Mesodermal cell (in vitro differentiated cells): ENCODE data around the gene ARMC9.

Experiments
- H3K27ac ChIP-seq: 2 replicates; pipeline ENCODE4 v1.7.0; 2013; ENCODE audit warnings: mild to moderate bottlenecking, low read depth, low read length, moderate library complexity; ENCODE audit not compliant: severe bottlenecking
- H3K36me3 ChIP-seq: 2 replicates; pipeline ENCODE4 v1.7.1; 2013; ENCODE audit warnings: mild to moderate bottlenecking, low read length, moderate library complexity; ENCODE audit not compliant: control insufficient read depth, insufficient read depth
- H3K4me1 ChIP-seq: one replicate; pipeline ENCODE4 v1.7.1; 2013; ENCODE audit warnings: mild to moderate bottlenecking, low read length; ENCODE audit not compliant: insufficient read depth, control insufficient read depth, poor library complexity, severe bottlenecking
- H3K4me3 ChIP-seq: 2 replicates; pipeline ENCODE4 v1.7.0; 2013; ENCODE audit warnings: low read length, control low read depth, mild to moderate bottlenecking; ENCODE audit not compliant: insufficient read depth, poor library complexity, severe bottlenecking; ENCODE audit errors: extremely low read depth
- H3K9me3 ChIP-seq: 2 replicates; pipeline ENCODE4 v1.7.1; 2013; ENCODE audit warnings: mild to moderate bottlenecking, low read length, moderate library complexity; ENCODE audit not compliant: control insufficient read depth
- WGBS, 2 experiments: methylation state at CpG; one replicate each; pipeline ENCODE4 v1.1.5; 2013; ENCODE audit warnings: missing lambda C conversion rate in 2 of 2; ENCODE audit not compliant: insufficient coverage in 2 of 2; 5-methylcytosine and 5-hydroxymethylcytosine counted together

ARMC9 gene

GRCh38 chr2:231384109-231384435 lies 185.6 kb downstream of the ARMC9 start:
- Histone ChIP-seq H3K27ac (no peak overlapping the region), H3K4me3 (no peak overlapping the region), H3K4me1 (peaks cover 15% of the 10 kb centered on the region), H3K36me3 (no peaks in the 10 kb centered on the region), H3K9me3 (peaks cover 8% of the 10 kb centered on the region)
- WGBS, 2 experiments = 83 to 100% methylated on average over 2 of the region's 2 CpGs

GRCh38 chr2:231384970-231385369 lies 186.5 kb downstream of the ARMC9 start:
- no peak overlapping the region for H3K4me3 ChIP-seq
- peaks cover 10% of the 10 kb centered on the region for H3K4me1 ChIP-seq
- H3K9me3 ChIP-seq = peaks cover 8% of the 10 kb centered on the region
- no peaks in the 10 kb centered on the region for H3K36me3 ChIP-seq
- WGBS, 2 experiments = 100% methylated on average over 1 of the region's 2 CpGs; no CpG with 5 or more reads in 1 of the 2 experiments
- no peak overlapping the region for H3K27ac ChIP-seq

GRCh38 chr2:231385429-231385828 lies 187.0 kb downstream of the ARMC9 start:
- no peaks in the 10 kb centered on the region for H3K36me3 ChIP-seq
- H3K4me3 ChIP-seq = no peak overlapping the region
- peaks cover 9% of the 10 kb centered on the region for H3K4me1 ChIP-seq
- peaks cover 8% of the 10 kb centered on the region for H3K9me3 ChIP-seq
- H3K27ac ChIP-seq = no peak overlapping the region
- 90 to 97% methylated on average over 4 to 5 of the region's 5 CpGs for WGBS, 2 experiments

- Histone ChIP-seq H3K9me3 (peaks cover 8% of the 10 kb centered on the region), H3K4me1 (peaks cover 9% of the 10 kb centered on the region), H3K4me3 (no peak overlapping the region), H3K36me3 (no peaks in the 10 kb centered on the region), H3K27ac (no peak overlapping the region)
- WGBS, 2 experiments = 94 to 95% methylated on average over 3 of the region's 3 CpGs
Observed at GRCh38 chr2:231386446-231386845, 188.0 kb downstream of the ARMC9 start.

GRCh38 chr2:231387904-231388724 lies 189.7 kb downstream of the ARMC9 start:
- Histone ChIP-seq H3K36me3 (no peaks in the 10 kb centered on the region), H3K27ac (peak overlapping the region; percentile 23), H3K4me1 (peaks cover 12% of the 10 kb centered on the region), H3K4me3 (no peak overlapping the region), H3K9me3 (peaks cover 8% of the 10 kb centered on the region)
- 76 to 81% methylated on average over 15 to 21 of the region's 26 CpGs for WGBS, 2 experiments

- WGBS, 2 experiments = 85 to 88% methylated on average over 13 to 15 of the region's 15 CpGs
- Histone ChIP-seq H3K9me3 (peaks cover 8% of the 10 kb centered on the region), H3K36me3 (no peaks in the 10 kb centered on the region), H3K4me3 (no peak overlapping the region), H3K4me1 (peaks cover 12% of the 10 kb centered on the region), H3K27ac (no peak overlapping the region)
Observed at GRCh38 chr2:231388725-231389346, 190.4 kb downstream of the ARMC9 start.

GRCh38 chr2:231390667-231391066 lies 192.2 kb downstream of the ARMC9 start:
- no peak overlapping the region for H3K4me3 ChIP-seq
- 95 to 96% methylated on average over 7 of the region's 8 CpGs for WGBS, 2 experiments
- no peaks in the 10 kb centered on the region for H3K36me3 ChIP-seq
- peaks cover 12% of the 10 kb centered on the region for H3K4me1 ChIP-seq
- no peaks in the 10 kb centered on the region for H3K9me3 ChIP-seq
- no peak overlapping the region for H3K27ac ChIP-seq

- H3K27ac ChIP-seq = no peak overlapping the region
- H3K4me3 ChIP-seq = no peak overlapping the region
- peaks cover 12% of the 10 kb centered on the region for H3K4me1 ChIP-seq
- no peaks in the 10 kb centered on the region for H3K36me3 ChIP-seq
- H3K9me3 ChIP-seq = no peaks in the 10 kb centered on the region
- WGBS, 2 experiments = 85 to 90% methylated on average over 7 of the region's 7 CpGs
Observed at GRCh38 chr2:231391981-231392380, 193.6 kb downstream of the ARMC9 start.

GRCh38 chr2:231392431-231393148 lies 194.2 kb downstream of the ARMC9 start:
- H3K36me3 ChIP-seq = no peaks in the 10 kb centered on the region
- H3K4me1 ChIP-seq = peaks cover 12% of the 10 kb centered on the region
- no peak overlapping the region for H3K4me3 ChIP-seq
- WGBS, 2 experiments = 91 to 96% methylated on average over 12 to 14 of the region's 14 CpGs
- H3K9me3 ChIP-seq = no peaks in the 10 kb centered on the region
- H3K27ac ChIP-seq = no peak overlapping the region

GRCh38 chr2:231393149-231394131 lies 195.0 kb downstream of the ARMC9 start:
- Histone ChIP-seq H3K9me3 (no peaks in the 10 kb centered on the region), H3K4me3 (no peak overlapping the region), H3K36me3 (no peaks in the 10 kb centered on the region), H3K27ac (no peak overlapping the region), H3K4me1 (peaks cover 6% of the 10 kb centered on the region)
- WGBS, 2 experiments = 77 to 86% methylated on average over 13 to 15 of the region's 17 CpGs
